Osteoblast (primary cell): ENCODE results near the gene MID1. TPM values are rescaled to one million over a fixed set of nuclear protein-coding genes. Genes with fewer than 3 reads are reported as not detected.
A peak's percentile ranks its signal among the peaks of the same experiment; 100 is the strongest.

ENCODE experiments used
- DNase-seq: peaks from one replicate; pipeline ENCODE4 v3.0.0; 2011; ENCODE audit warnings: low spot score, mixed read lengths; ENCODE audit not compliant: insufficient read length; ENCODE audit errors: missing footprints
- H2AFZ ChIP-seq: 2 replicates; pipeline ENCODE4 v1.6.0; 2011; ENCODE audit warnings: mild to moderate bottlenecking, low read length
- H3K27ac ChIP-seq: 2 replicates; pipeline ENCODE4 v1.5.1; 2011; ENCODE audit warnings: mild to moderate bottlenecking, low read depth, low read length, moderate library complexity
- H3K27me3 ChIP-seq: 2 replicates; pipeline ENCODE4 v1.6.0; 2012; ENCODE audit warnings: mild to moderate bottlenecking, control low read depth, inconsistent platforms, low read length, moderate library complexity; ENCODE audit not compliant: insufficient read depth
- H3K36me3 ChIP-seq: 2 replicates; pipeline ENCODE4 v1.5.1; 2011; ENCODE audit warnings: mild to moderate bottlenecking, low read length, control low read depth, moderate library complexity; ENCODE audit not compliant: insufficient read depth
- H3K4me1 ChIP-seq: 2 replicates; pipeline ENCODE4 v1.5.1; 2011; ENCODE audit warnings: mild to moderate bottlenecking, low read length, control low read depth, moderate library complexity; ENCODE audit not compliant: insufficient read depth
- H3K4me2 ChIP-seq: 2 replicates; pipeline ENCODE4 v1.6.0; 2011; ENCODE audit warnings: mild to moderate bottlenecking, low read length; ENCODE audit not compliant: insufficient read depth
- H3K4me3 ChIP-seq: fragments of 200-600 bp; sonication (generic); 3 replicates; pipeline ENCODE4 v1.5.1; 2012; ENCODE audit warnings: mild to moderate bottlenecking, low read length, inconsistent platforms; ENCODE audit not compliant: insufficient read depth
- H3K79me2 ChIP-seq: 2 replicates; pipeline ENCODE4 v1.6.0; 2012; ENCODE audit warnings: mild to moderate bottlenecking, low read length, control low read depth, inconsistent platforms; ENCODE audit not compliant: insufficient read depth
- H3K9me3 ChIP-seq: 2 replicates; pipeline ENCODE4 v1.5.1; 2011; ENCODE audit warnings: low read depth, low read length, control low read depth
- H4K20me1 ChIP-seq: 2 replicates; pipeline ENCODE4 v1.6.0; 2012; ENCODE audit warnings: mild to moderate bottlenecking, low read length, control low read depth; ENCODE audit not compliant: insufficient read depth
- total RNA-seq: library from RNA; depleted of rRNA; stranded (reverse); fragments of >200 nt; gene quantifications from 2 replicates; pipeline ENCODE4 v1.2.3, GENCODE V29; 2012
- TF ChIP-seq, protein P1 (sequence below): IDR thresholded peaks from 2 replicates; pipeline ENCODE4 v1.5.1; 2011; ENCODE audit warnings: mild to moderate bottlenecking, low read depth, low read length, moderate library complexity; ENCODE audit errors: extremely low read depth

The MID1 gene
- total RNA-seq, 1 donor: 26.8 TPM

GRCh38 chrX:10649265-10649664, 28.9 kb upstream of the MID1 start:
- no peaks in the 10 kb centered on the region for H3K79me2 ChIP-seq
- TF ChIP-seq, protein P1, sequence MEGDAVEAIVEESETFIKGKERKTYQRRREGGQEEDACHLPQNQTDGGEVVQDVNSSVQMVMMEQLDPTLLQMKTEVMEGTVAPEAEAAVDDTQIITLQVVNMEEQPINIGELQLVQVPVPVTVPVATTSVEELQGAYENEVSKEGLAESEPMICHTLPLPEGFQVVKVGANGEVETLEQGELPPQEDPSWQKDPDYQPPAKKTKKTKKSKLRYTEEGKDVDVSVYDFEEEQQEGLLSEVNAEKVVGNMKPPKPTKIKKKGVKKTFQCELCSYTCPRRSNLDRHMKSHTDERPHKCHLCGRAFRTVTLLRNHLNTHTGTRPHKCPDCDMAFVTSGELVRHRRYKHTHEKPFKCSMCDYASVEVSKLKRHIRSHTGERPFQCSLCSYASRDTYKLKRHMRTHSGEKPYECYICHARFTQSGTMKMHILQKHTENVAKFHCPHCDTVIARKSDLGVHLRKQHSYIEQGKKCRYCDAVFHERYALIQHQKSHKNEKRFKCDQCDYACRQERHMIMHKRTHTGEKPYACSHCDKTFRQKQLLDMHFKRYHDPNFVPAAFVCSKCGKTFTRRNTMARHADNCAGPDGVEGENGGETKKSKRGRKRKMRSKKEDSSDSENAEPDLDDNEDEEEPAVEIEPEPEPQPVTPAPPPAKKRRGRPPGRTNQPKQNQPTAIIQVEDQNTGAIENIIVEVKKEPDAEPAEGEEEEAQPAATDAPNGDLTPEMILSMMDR: no peak
- H3K27me3 ChIP-seq: no peaks in the 10 kb centered on the region
- no peak overlapping the region for H3K4me2 ChIP-seq
- no peak overlapping the region for H3K4me3 ChIP-seq
- H4K20me1 ChIP-seq: no peaks in the 10 kb centered on the region
- no peaks in the 10 kb centered on the region for H3K4me1 ChIP-seq
- H3K27ac ChIP-seq: no peak overlapping the region
- H2AFZ ChIP-seq: no peak overlapping the region
- no peak for DNase-seq
- no peaks in the 10 kb centered on the region for H3K36me3 ChIP-seq
- H3K9me3 ChIP-seq: no peaks in the 10 kb centered on the region

DNA sequence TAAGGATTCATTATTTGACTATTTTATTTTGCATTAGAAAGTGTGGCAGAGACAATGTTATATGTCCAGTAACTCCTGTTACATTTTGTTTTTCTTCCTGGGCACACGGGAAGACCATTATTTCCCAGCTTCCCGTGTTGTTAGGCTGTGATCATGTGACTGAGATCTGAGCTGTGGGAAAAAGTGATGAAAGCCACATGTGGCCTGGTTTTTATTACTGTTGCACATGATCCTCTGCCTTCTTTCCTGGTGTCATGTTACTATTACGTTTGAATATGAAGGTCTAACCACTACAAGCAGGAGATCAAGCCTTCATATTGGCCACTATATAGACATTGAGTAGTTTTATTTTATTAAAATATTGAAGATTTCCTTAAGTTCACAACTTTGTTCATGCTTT, 28.2 kb upstream of the MID1 start:
- no peaks in the 10 kb centered on the region for H3K36me3 ChIP-seq
- H3K27ac ChIP-seq: no peak overlapping the region
- H3K4me3 ChIP-seq: no peak overlapping the region
- no peak overlapping the region for H2AFZ ChIP-seq
- no peaks in the 10 kb centered on the region for H3K27me3 ChIP-seq
- H3K4me1 ChIP-seq: no peaks in the 10 kb centered on the region
- H4K20me1 ChIP-seq: no peaks in the 10 kb centered on the region
- no peaks in the 10 kb centered on the region for H3K9me3 ChIP-seq
- DNase-seq: no peak
- H3K79me2 ChIP-seq: no peaks in the 10 kb centered on the region
- TF ChIP-seq, protein P1: no peak
- H3K4me2 ChIP-seq: no peak overlapping the region

GRCh38 chrX:10636851-10637250, 16.5 kb upstream of the MID1 start:
- TF ChIP-seq, protein P1: no peak

DNA sequence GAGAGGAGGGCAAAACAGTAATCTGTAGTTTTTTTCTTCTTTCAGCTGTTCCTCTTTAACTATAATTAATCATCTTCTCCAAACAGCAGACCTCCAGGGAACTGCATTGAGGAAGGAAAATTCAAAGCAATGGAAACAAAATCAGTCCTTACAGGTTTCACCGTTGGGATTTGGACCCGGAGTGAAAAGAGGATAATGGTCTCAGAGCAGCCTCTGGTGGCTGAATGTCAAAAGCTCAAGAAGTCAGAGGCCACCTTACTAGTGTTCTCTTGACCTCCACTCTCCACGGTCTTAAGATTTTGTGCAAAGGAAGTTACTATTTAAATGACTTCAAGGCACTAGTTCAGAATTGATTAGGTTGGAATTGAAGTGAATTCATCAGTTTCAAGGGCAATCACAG, 16.0 kb upstream of the MID1 start:
- no peaks in the 10 kb centered on the region for H3K79me2 ChIP-seq
- peak overlapping the region; percentile 49 for H3K4me2 ChIP-seq
- H3K4me3 ChIP-seq: no peak overlapping the region
- peak overlapping the region; percentile 0 for H2AFZ ChIP-seq
- peaks cover 23% of the 10 kb centered on the region for H3K4me1 ChIP-seq
- no peaks in the 10 kb centered on the region for H3K36me3 ChIP-seq
- H3K27me3 ChIP-seq: no peaks in the 10 kb centered on the region
- DNase-seq: peak; percentile 37
- no peaks in the 10 kb centered on the region for H3K9me3 ChIP-seq
- TF ChIP-seq, protein P1: peak; percentile 70
- no peaks in the 10 kb centered on the region for H4K20me1 ChIP-seq
- peak overlapping the region; percentile 92 for H3K27ac ChIP-seq

More at GRCh38 chrX:10636851-10637250, 16.5 kb upstream of the MID1 start:
- H3K4me1 ChIP-seq: peaks cover 23% of the 10 kb centered on the region
- H3K27me3 ChIP-seq: no peaks in the 10 kb centered on the region
- no peak overlapping the region for H3K4me3 ChIP-seq
- H3K79me2 ChIP-seq: no peaks in the 10 kb centered on the region
- H3K36me3 ChIP-seq: no peaks in the 10 kb centered on the region
- H2AFZ ChIP-seq: no peak overlapping the region
- no peaks in the 10 kb centered on the region for H3K9me3 ChIP-seq
- no peak for DNase-seq
- H3K4me2 ChIP-seq: no peak overlapping the region
- H3K27ac ChIP-seq: no peak overlapping the region
- H4K20me1 ChIP-seq: no peaks in the 10 kb centered on the region
